Endothelial cell of hepatic sinusoid (primary cell): Measurements from ENCODE around the gene SUMO2.

Experiments used
- in situ Hi-C: cut with HindIII; loops from 2 replicates; pipeline ENCODE4 v1.10.0; 2017; ENCODE audit warnings: low sequenced_read_pairs

SUMO2 gene

DNA sequence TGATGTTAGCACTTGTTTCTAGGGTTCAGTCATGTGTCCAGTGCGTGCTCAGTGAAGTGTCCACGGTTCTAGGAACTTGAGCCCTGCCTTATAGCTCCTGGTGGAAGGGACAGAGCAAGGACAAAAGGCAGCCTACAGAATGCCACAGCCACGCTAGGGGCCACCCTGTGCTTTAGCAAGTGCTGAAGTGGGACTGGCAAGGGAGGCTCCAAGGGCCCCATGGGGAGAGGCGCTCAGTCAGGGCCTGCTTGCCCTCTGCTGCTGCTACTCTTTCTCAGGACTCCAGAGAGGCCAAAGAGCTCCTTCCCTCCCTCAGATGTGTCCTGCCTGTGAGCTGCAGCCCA, 58.0 kb downstream of the SUMO2 start:
- in situ Hi-C loops, result no loop called here

DNA sequence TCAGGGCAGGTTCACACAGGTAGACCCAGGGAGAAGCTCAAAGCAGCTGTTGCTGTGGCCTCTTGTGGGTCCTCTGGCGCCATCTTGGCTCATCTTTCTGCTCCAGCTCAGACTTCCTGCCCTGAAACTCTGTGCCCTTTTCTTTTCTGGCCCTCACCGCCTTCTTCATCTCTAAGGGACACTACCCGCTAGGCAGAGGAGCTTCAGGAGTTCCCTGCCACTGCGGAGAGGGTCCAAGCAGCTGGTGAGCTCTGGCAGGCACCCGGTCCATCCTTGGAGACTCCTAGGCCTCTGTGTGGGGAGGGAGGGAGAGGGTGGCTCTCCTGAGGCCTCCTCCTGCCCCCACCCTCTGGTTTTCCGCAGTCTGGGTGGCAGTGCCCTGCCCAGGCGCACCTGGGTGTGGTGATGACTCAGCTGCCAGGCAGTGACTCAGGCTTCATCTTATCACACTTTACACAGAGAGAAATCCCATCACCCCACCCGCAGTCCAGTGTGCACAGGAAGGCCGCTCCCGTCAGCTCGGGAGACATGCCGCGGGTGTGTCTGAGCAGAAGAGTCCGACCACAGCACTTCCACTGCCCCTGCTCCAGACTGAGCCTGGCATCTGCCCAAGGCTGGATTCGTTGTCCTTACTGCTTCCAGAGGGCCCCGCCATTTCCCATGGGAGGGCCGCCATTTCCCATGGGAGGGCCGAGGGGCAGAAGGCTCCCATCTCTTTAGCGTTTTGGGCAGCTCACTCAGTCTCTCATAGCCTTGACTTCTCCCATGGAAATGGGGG, 58.5 kb downstream of the SUMO2 start:
- in situ Hi-C loops, result no loop called here

DNA sequence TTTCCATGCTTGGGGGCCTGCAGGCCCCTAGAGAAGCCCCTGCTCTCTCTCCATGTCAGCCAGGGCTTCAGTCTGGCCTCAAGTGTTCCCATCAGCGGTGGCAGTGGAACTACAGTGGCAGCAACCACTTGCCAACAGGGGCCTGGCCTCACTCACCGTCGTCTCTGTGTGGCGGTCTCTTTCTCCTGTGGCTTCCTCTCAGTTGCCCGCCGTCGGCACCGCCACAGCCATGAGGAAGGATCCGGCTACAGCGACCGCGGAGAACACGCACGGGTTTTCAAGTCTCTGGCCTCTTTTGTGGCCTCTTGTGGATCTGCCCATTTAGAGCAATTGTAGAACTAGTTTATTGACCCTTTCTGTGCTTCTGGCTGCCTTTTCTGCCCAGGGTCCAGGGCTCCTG, 64.5 kb downstream of the SUMO2 start:
- in situ Hi-C loops, result loop anchor here (5.0 kb wide), 1 partner anchor 66 kb away; no protein-coding TSS in a partner anchor

DNA sequence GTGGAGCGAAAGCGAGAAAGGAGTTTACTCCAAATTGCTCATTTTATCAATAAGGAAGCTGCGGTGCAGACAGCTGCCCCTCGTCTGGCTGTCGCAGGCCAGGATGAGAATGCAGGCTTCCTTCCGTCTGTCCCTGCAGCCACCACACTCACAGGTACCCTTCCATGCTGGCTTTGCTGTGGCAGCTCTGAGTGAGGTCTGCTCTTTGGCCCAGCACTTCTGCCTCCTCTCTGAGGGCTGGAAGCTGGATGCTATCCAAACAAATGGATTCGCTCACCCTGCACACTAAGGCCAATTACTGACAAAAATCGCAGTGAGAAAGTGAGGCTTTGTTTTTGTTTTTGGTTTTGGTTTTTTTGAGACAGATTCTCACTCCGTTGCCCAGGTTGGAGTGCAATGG, 66.0 kb downstream of the SUMO2 start:
- in situ Hi-C loops, result loop anchor here (5.0 kb wide), 1 partner anchor 64 kb away; no protein-coding TSS in a partner anchor
